OCI-LY7 (cell line): ENCODE data around the gene CTBP2. TPM values are rescaled to one million over a fixed set of nuclear protein-coding genes. Genes with fewer than 3 reads are reported as not detected.

Experiments
- Bru-seq: library from RNA; stranded (reverse); fragments of 400-500 nt; gene quantifications from one replicate; lab custom pipeline; 2021; lab: Mats Ljungman, UMichigan
- BruChase-seq, 2 experiments: library from RNA; stranded (reverse); fragments of 400-500 nt; gene quantifications; one replicate each; lab custom pipeline; 2021; lab: Mats Ljungman, UMichigan
- BruUV-seq: library from RNA; stranded (reverse); fragments of 400-500 nt; replicated peaks from 2 replicates; lab custom pipeline; 2021; lab: Mats Ljungman, UMichigan
- CTCF ChIA-PET: fragments of 300-600 bp; sonication (Branson Sonifier 250); formaldehyde crosslinking; loops from one replicate; lab custom pipeline; 2022; ENCODE audit warnings: antibody characterized with exemption; ENCODE audit not compliant: unreplicated experiment; lab: Charles Lee
- POLR2A ChIA-PET: fragments of 300-600 bp; sonication (Branson Sonifier 250); formaldehyde crosslinking; loops from one replicate; lab custom pipeline; 2022; ENCODE audit warnings: antibody characterized with exemption; lab: Charles Lee
- DNase-seq: peaks from one replicate; pipeline ENCODE4 v3.0.0-alpha.2; 2015; ENCODE audit warnings: low spot score
- H2AFZ ChIP-seq: fragments of 200-600 bp; sonication (generic), shearing (Covaris generic); 2 replicates; pipeline ENCODE4 v1.6.1; 2014; ENCODE audit warnings: mild to moderate bottlenecking, antibody characterized with exemption, low read length, moderate library complexity
- H3K27ac ChIP-seq: fragments of 200-600 bp; sonication (generic); 2 replicates; pipeline ENCODE4 v1.5.1; 2014; ENCODE audit warnings: mixed run types, low read depth, mild to moderate bottlenecking, moderate library complexity, low read length, inconsistent platforms; ENCODE audit not compliant: poor library complexity, severe bottlenecking
- H3K36me3 ChIP-seq: fragments of 200-600 bp; sonication (generic); 2 replicates; pipeline ENCODE4 v1.6.1; 2014; ENCODE audit warnings: mild to moderate bottlenecking, antibody characterized with exemption, low read length, moderate library complexity, mixed read lengths; ENCODE audit not compliant: insufficient read depth
- H3K4me1 ChIP-seq: fragments of 200-600 bp; sonication (generic); 2 replicates; pipeline ENCODE4 v1.5.1; 2014; ENCODE audit warnings: mild to moderate bottlenecking, low read length; ENCODE audit not compliant: insufficient read depth, poor library complexity, severe bottlenecking
- H3K4me2 ChIP-seq: fragments of 200-600 bp; sonication (generic); 2 replicates; pipeline ENCODE4 v1.6.1; 2014; ENCODE audit warnings: mild to moderate bottlenecking, low read length
- H3K4me3 ChIP-seq: fragments of 200-600 bp; sonication (generic); 2 replicates; pipeline ENCODE4 v1.5.1; 2014; ENCODE audit warnings: mild to moderate bottlenecking, low read depth, low read length; ENCODE audit not compliant: poor library complexity, severe bottlenecking
- H3K79me2 ChIP-seq: fragments of 200-600 bp; sonication (generic); 2 replicates; pipeline ENCODE4 v1.6.1; 2016; ENCODE audit warnings: low read depth, mild to moderate bottlenecking, low read length, moderate library complexity, mixed read lengths; ENCODE audit not compliant: insufficient read depth
- H3K9me2 ChIP-seq: fragments of 200-600 bp; sonication (generic); 2 replicates; pipeline ENCODE4 v1.6.1; 2016; ENCODE audit warnings: mild to moderate bottlenecking, low read length, mixed read lengths; ENCODE audit not compliant: insufficient read depth
- H3K9me3 ChIP-seq: fragments of 200-600 bp; sonication (generic); 2 replicates; pipeline ENCODE4 v1.6.1; 2014; ENCODE audit warnings: mild to moderate bottlenecking, mixed run types, low read length, mixed read lengths
- H4K20me1 ChIP-seq: fragments of 200-600 bp; sonication (generic); 2 replicates; pipeline ENCODE4 v1.6.1; 2014; ENCODE audit warnings: mild to moderate bottlenecking, antibody characterized with exemption, low read length, moderate library complexity, mixed read lengths; ENCODE audit not compliant: insufficient read depth
- CTCF ChIP-seq: fragments of 200-600 bp; sonication (generic); conservative IDR thresholded peaks from 2 replicates; pipeline ENCODE4 v1.5.1; 2014; ENCODE audit warnings: mild to moderate bottlenecking, antibody characterized with exemption, low read length, moderate library complexity, mixed read lengths
- EZH2phosphoT487 ChIP-seq: fragments of 200-600 bp; sonication (generic); IDR thresholded peaks from 2 replicates; pipeline ENCODE4 v1.6.1; 2018; ENCODE audit warnings: low read depth, borderline replicate concordance, mild to moderate bottlenecking, mixed run types, antibody characterized with exemption, low read length, moderate library complexity, mixed read lengths
- intact Hi-C: fragments of 100-400 bp; cut with micrococcal nuclease; formaldehyde crosslinking; loops from one replicate; pipeline ENCODE4 v1.10.0; 2022; ENCODE audit not compliant: unreplicated experiment
- long read RNA-seq: library from polyadenylated mRNA; stranded (forward); transcript quantifications from one replicate; pipeline ENCODE4 v2.0.0, GENCODE V29; 2022
- total RNA-seq, 2 experiments: library from RNA; depleted of rRNA in 1 of 2; stranded (reverse); fragments of >200 nt in 1 of 2; shearing (Covaris generic) in 1 of 2; gene quantifications; 2 replicates each; pipeline ENCODE4 v1.2.3, GENCODE V29; 2014 to 2022

Gene CTBP2
- total RNA-seq (2014; rRNA removed; shearing (Covaris generic)) (not detected in 2 replicates), total RNA-seq (2022) (not detected in 2 replicates), Bru-seq, nascent RNA (percentile 13 among the genes with signal in this experiment), BruChase-seq, experiment 1, labeled RNA remaining after a 6-hour chase (percentile 11 among the genes with signal in this experiment), BruChase-seq, experiment 2, labeled RNA remaining after a 2-hour chase (percentile 15 among the genes with signal in this experiment)
- long read RNA-seq, partial matches to known transcripts: 0 of 1 reads
- long read RNA-seq, other reads (novel, unspliced or antisense): 1 of 1 reads

DNA sequence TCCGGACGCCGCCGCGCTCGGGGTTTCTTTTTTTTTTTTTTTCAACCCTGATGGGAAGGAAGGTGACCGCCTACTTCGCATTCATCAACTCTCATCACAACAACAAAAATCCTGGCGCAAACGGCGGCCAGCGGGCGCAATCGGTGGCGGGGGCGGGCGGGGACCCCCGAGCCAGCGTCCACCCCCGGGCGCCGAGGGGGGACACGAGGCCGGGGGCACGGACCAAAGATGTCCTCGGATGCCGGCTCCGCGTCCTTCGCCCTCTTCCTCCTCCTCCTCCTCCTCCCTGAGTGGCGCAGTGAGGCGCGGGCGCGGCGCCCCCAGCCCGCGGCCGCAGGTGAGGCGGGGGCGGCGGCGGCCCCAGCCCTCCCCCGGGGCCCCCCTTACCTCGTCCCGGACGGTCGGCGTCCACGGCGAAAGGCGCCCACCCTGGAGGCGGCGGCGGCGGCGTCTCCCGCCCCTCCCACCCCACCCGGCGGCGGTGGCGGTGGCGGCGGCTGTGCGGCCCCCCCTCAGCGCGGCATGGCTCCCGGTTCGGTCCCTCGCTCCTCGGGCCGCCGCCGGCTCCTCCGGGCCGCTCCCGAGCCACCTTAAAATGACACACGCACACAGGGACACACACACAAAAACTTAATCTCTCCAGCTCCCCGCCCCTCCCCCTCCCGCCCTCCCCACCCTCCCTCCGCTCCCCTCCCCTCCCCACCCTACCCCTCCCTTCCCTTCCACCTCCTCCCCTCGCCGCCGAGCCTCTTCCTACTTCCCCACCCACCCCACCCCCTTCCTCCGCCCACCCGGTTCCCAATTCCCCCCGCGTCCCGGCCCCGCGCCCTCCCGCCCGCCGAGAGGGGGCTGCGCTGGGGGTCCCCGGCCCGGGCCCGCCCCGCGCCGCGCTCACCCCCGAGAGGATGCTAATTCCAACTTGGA, at the start of gene CTBP2:
Gene CTBP2 (minus strand): TSS at position 632 of the 924 bp plus-strand sequence.
- POLR2A ChIA-PET: interaction anchor here (0.6 kb wide), 1 partner anchor 1009 kb away, joined by 4 read pairs; no protein-coding TSS in a partner anchor
- Histone ChIP-seq H3K36me3 (no peaks in the 10 kb centered on the region), H4K20me1 (no peaks in the 10 kb centered on the region; the same call in 1 of the 2 replicates), H3K4me2 (peak within 1 kb of the TSS; percentile 34; the same call in 1 of the 2 replicates), H3K27ac (no peak within 1 kb of the TSS), H3K9me2 (no peaks in the 10 kb centered on the region), H3K4me3 (no peak within 1 kb of the TSS), H3K4me1 (no peaks in the 10 kb centered on the region), H3K9me3 (no peaks in the 10 kb centered on the region), H3K79me2 (no peaks in the 10 kb centered on the region), H2AFZ (no peak within 1 kb of the TSS)
- no peak for DNase-seq
- CTCF ChIA-PET: no interaction called here
- intact Hi-C loops: loop anchor here (10.0 kb wide), 1 partner anchor 115 kb away; no protein-coding TSS in a partner anchor
- no TSS peak for BruUV-seq
- TF ChIP-seq EZH2phosphoT487 (no peak), CTCF (no peak)

DNA sequence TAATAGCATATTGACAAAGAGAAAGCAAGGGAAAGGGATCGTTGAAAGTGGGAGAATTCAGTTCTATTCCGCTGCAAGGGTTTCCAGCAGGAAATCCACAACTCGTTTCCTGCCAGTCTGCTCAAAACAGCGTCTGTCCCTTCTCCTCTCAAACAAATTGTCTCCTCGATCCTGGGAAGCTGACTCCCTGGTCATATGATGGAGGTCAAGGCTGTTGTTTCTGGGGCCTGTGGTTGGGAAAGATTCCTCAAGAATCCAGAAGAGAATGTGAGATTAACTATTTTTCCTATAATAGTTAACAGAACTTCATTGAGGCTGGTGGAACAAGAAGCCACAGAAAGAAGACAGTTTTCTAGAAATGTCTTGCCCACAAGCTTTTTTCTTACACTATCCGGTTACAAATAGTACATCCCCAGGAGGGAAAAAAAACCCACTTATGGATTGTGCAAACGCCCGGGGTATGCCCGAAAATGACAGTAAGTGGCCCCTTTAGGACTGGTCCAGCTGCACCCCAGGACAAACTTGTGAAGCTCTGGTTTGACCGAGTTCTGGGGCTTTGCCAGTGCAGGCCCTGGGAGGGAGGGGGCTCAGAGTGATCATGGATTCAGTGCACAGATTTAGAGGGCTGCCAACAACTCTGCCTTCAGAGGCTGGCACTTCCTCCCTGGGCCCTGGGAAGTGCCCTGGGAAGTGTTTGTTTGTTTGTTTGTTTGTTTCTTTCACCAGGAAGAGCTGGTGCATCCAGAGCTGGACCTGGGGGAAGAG, 49.4 kb upstream of the CTBP2 start:
- CTCF ChIA-PET: no interaction called here
- no peaks in the 10 kb centered on the region for H3K4me1 ChIP-seq
- H4K20me1 ChIP-seq: no peaks in the 10 kb centered on the region
- no peaks in the 10 kb centered on the region for H3K36me3 ChIP-seq
- H3K9me3 ChIP-seq: no peaks in the 10 kb centered on the region
- DNase-seq: no peak
- POLR2A ChIA-PET: interaction anchor here (0.6 kb wide), 1 partner anchor 43 kb away, joined by 3 read pairs; no protein-coding TSS in a partner anchor
- H3K9me2 ChIP-seq: no peaks in the 10 kb centered on the region
- no peak overlapping the region for H3K4me3 ChIP-seq
- intact Hi-C loops: no loop called here
- no TSS peak for BruUV-seq
- no peak overlapping the region for H3K4me2 ChIP-seq
- no peak for TF ChIP-seq EZH2phosphoT487
- TF ChIP-seq CTCF: no peak
- H2AFZ ChIP-seq: no peak overlapping the region
- no peak overlapping the region for H3K27ac ChIP-seq
- no peaks in the 10 kb centered on the region for H3K79me2 ChIP-seq
